Fibroblast of the aortic adventitia (primary cell): ENCODE results near the gene NKD1. TPM values are rescaled to one million over a fixed set of nuclear protein-coding genes. Genes with fewer than 3 reads are reported as not detected.

Source experiments
- DNase-seq: peaks from one replicate; pipeline ENCODE4 v3.0.0-alpha.2; 2010; ENCODE audit warnings: low read depth
- H3K4me3 ChIP-seq: 2 replicates; pipeline ENCODE4 v1.5.1; 2011; ENCODE audit warnings: low read depth, mild to moderate bottlenecking, control low read depth, low read length, moderate library complexity
- CTCF ChIP-seq: IDR thresholded peaks from 2 replicates; pipeline ENCODE4 v1.5.1; 2011; ENCODE audit warnings: mild to moderate bottlenecking, low read length, control low read depth, inconsistent platforms; ENCODE audit not compliant: insufficient read depth
- total RNA-seq: library from RNA; depleted of rRNA; stranded (reverse); fragments of >200 nt; gene quantifications from 2 replicates; pipeline ENCODE4 v1.2.3, GENCODE V29; 2012; ENCODE audit warnings: low replicate concordance

NKD1 gene
- total RNA-seq, 1 donor: 0.09 TPM

- no peak for TF ChIP-seq CTCF
- H3K4me3 ChIP-seq: no peak overlapping the region
- DNase-seq: no peak
Observed at GRCh38 chr16:50540711-50541007, 7.5 kb upstream of the NKD1 start.

DNA sequence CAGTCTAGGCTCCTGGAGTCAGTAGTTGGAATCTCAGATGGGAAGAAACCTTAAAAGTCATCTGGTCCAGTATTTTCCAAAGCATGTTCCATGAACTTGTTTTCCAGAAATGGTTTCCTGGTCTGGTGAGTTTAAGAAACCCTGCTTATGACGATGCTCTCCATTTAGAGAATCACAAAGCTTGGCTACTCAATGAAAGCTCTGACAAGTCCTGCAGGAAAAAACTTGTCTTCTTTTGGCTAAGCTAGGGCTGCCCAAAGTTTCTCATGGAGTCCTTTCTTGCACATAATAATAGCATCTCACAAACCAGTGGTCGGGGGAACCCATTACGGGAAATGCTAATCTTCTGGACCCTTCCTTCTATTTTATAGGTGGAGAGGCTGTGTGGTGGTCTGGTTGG, 5.5 kb upstream of the NKD1 start:
- no peak for TF ChIP-seq CTCF
- DNase-seq: no peak
- no peak overlapping the region for H3K4me3 ChIP-seq

DNA sequence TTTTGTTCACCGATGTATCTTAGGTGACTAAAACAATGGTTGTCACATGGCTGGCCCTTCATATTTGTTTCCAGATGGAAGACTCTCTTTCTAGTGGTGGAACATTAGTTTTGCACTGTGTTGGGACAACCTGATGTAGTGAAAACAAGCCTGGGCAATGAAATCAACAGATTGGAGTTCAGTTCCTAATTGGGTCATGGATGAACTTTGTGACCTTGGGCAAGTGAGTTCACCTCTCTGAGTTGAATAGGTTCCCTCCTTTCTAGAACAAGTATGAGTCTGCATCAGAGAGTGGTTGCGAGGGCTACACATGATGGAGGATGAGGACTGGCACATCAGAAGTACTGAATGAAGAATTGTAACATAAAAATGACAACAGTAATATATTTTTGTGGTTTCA, 2.1 kb upstream of the NKD1 start:
- TF ChIP-seq CTCF: no peak
- no peak overlapping the region for H3K4me3 ChIP-seq
- no peak for DNase-seq

DNA sequence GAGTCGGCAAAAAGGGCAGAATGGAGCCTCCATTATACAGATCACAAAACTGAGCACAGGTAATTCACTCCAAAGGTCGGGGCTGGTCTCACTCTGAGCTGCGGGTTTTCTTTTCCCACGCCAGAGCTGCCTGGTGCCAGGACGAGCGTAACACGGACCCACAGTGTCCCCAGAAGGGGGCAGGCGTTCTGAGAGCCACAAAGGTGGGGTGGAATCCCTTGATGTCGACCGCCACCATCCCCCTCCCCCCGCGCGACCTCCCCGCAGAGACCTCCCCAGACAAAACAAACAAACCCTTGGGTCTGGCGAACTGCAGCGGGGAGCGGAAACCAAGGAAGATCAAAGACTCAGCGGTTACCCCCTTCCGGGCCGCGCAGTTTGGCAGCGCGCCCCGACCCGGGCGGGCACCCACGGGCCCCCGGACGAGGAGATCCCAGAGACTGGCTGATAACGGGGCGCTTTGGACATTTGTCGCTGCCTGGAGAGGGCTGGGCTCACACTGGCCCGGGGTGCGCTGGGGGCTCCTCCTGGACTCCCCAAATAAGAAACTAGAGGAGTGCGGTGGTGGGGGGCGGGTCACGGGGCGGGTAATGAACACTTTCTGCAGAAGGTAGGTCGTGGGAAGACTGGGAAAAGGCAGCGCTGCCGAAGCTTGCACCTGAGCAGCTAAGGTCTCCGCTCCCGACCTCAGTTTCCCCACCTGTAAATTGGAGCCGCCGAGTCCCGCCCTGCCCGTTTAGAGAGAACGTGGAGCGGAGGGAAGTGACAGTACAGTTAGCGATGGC, 664 bp upstream of the NKD1 start:
- peak overlapping the region; percentile 66 for H3K4me3 ChIP-seq
- DNase-seq: no peak
- no peak for TF ChIP-seq CTCF

GRCh38 chr16:50548909-50549560, 839 bp downstream of the NKD1 start:
- H3K4me3 ChIP-seq: peak overlapping the region; percentile 54
- no peak for TF ChIP-seq CTCF
- DNase-seq: no peak

GRCh38 chr16:50549561-50549915, 1.3 kb downstream of the NKD1 start:
- DNase-seq: no peak
- H3K4me3 ChIP-seq: no peak overlapping the region
- TF ChIP-seq CTCF: no peak
